CD14-positive monocyte (primary cell): ENCODE data around the gene SCN8A. TPM values are rescaled to one million over a fixed set of nuclear protein-coding genes. Genes with fewer than 3 reads are reported as not detected.

Experiments
- DNase-seq, 3 donors: peaks; one replicate each; pipeline ENCODE4 v3.0.0-alpha.2; 2011 to 2022
- H2AFZ ChIP-seq: 2 replicates; pipeline ENCODE4 v1.6.0; 2012; ENCODE audit warnings: mild to moderate bottlenecking, low read depth, low read length, inconsistent platforms; ENCODE audit not compliant: insufficient read depth, poor library complexity, severe bottlenecking
- H3K27ac ChIP-seq, 2 donors: 1 replicate in 1 of 2; 2 replicates in 1 of 2; pipeline ENCODE4 v1.5.1; 2012 to 2013; ENCODE audit warnings: low read length in 2 of 2, control low read depth in 1 of 2, inconsistent platforms in 1 of 2, low read depth in 1 of 2, mild to moderate bottlenecking in 1 of 2
- H3K27me3 ChIP-seq, 2 donors: one replicate each; pipeline versions ENCODE4 v1.6.0 to v1.6.1; 2011 to 2013; ENCODE audit warnings: low read length in 2 of 2; ENCODE audit not compliant: control insufficient read depth in 2 of 2, insufficient read depth in 2 of 2
- H3K36me3 ChIP-seq, 2 donors: replicated peaks in 1 of 2; 1 replicate in 1 of 2; 2 replicates in 1 of 2; pipeline versions ENCODE4 v1.5.1 to v1.6.1; 2012 to 2013; ENCODE audit warnings: low read length in 2 of 2, control low read depth in 1 of 2, inconsistent platforms in 1 of 2, mild to moderate bottlenecking in 1 of 2; ENCODE audit not compliant: insufficient read depth in 2 of 2, control insufficient read depth in 1 of 2
- H3K4me1 ChIP-seq, 2 donors: 1 replicate in 1 of 2; 2 replicates in 1 of 2; pipeline versions ENCODE4 v1.5.1 to v1.6.1; 2012 to 2013; ENCODE audit warnings: low read length in 2 of 2, control low read depth in 1 of 2, inconsistent platforms in 1 of 2, mild to moderate bottlenecking in 1 of 2, moderate library complexity in 1 of 2; ENCODE audit not compliant: insufficient read depth in 2 of 2, control insufficient read depth in 1 of 2
- H3K4me2 ChIP-seq: replicated peaks from 2 replicates; pipeline ENCODE3; 2012; ENCODE audit warnings: low read length, moderate library complexity, mild to moderate bottlenecking; ENCODE audit not compliant: poor library complexity, severe bottlenecking; ENCODE audit errors: extremely low read depth
- H3K4me3 ChIP-seq, 3 experiments: fragments of 200-600 bp in 1 of 3; sonication (generic) in 1 of 3; replicated peaks in 1 of 3; 1 replicate in 2 of 3; 2 replicates in 1 of 3; pipeline ENCODE4 v1.5.1; 2011 to 2013; ENCODE audit warnings: low read length in 3 of 3, mild to moderate bottlenecking in 3 of 3, control low read depth in 2 of 3, low read depth in 2 of 3, inconsistent platforms in 1 of 3, moderate library complexity in 1 of 3
- H3K79me2 ChIP-seq: 2 replicates; pipeline ENCODE4 v1.6.0; 2012; ENCODE audit warnings: mild to moderate bottlenecking, control low read depth, inconsistent platforms, low read length, moderate library complexity; ENCODE audit not compliant: insufficient read depth
- H3K9ac ChIP-seq: 2 replicates; pipeline ENCODE4 v1.6.0; 2017; ENCODE audit warnings: low read length, mild to moderate bottlenecking; ENCODE audit not compliant: insufficient read depth, poor library complexity, severe bottlenecking
- H3K9me3 ChIP-seq, 2 donors: replicated peaks in 1 of 2; 1 replicate in 1 of 2; 2 replicates in 1 of 2; pipeline versions ENCODE4 v1.5.1 to v1.6.1; 2012 to 2013; ENCODE audit warnings: low read length in 2 of 2, control low read depth in 1 of 2; ENCODE audit not compliant: control insufficient read depth in 1 of 2, insufficient read depth in 1 of 2
- H4K20me1 ChIP-seq: 2 replicates; pipeline ENCODE4 v1.6.0; 2012; ENCODE audit warnings: mild to moderate bottlenecking, low read length, control low read depth, moderate library complexity; ENCODE audit not compliant: insufficient read depth
- H3K27ac Mint-ChIP-seq, 7 donors: one replicate each; pipeline ENCODE4 v1.8.0; 2020; ENCODE audit warnings: mild to moderate bottlenecking in 7 of 7, mixed read lengths in 7 of 7, moderate library complexity in 6 of 7, inconsistent platforms in 2 of 7
- H3K27me3 Mint-ChIP-seq, 3 donors: one replicate each; pipeline ENCODE4 v1.8.0; 2021 to 2022; ENCODE audit warnings: low read depth in 3 of 3, mild to moderate bottlenecking in 3 of 3, mixed read lengths in 3 of 3, moderate library complexity in 3 of 3, inconsistent platforms in 1 of 3
- H3K36me3 Mint-ChIP-seq, 2 donors: one replicate each; pipeline ENCODE4 v1.8.0; 2020; ENCODE audit warnings: mixed read lengths in 2 of 2, inconsistent platforms in 1 of 2, mild to moderate bottlenecking in 1 of 2
- H3K4me1 Mint-ChIP-seq: one replicate; pipeline ENCODE4 v1.8.0; 2020; ENCODE audit warnings: mild to moderate bottlenecking, mixed read lengths
- H3K4me3 Mint-ChIP-seq, 2 donors: one replicate each; pipeline ENCODE4 v1.8.0; 2020; ENCODE audit warnings: mild to moderate bottlenecking in 2 of 2, mixed read lengths in 2 of 2, moderate library complexity in 1 of 2
- H3K9me3 Mint-ChIP-seq, 7 donors: one replicate each; pipeline ENCODE4 v1.8.0; 2020 to 2022; ENCODE audit warnings: mixed read lengths in 7 of 7, mild to moderate bottlenecking in 6 of 7, moderate library complexity in 6 of 7, inconsistent platforms in 2 of 7
- WGBS: methylation state at CpG from one replicate; pipeline ENCODE4 v1.1.5; 2013; ENCODE audit warnings: missing lambda C conversion rate; ENCODE audit not compliant: insufficient coverage; 5-methylcytosine and 5-hydroxymethylcytosine counted together
- intact Hi-C, 2 donors: fragments of 100-400 bp; cut with micrococcal nuclease; formaldehyde crosslinking; loops; one replicate each; pipeline versions ENCODE4 v1.15.0 to v1.15.1; 2023
- polyA plus RNA-seq, 3 donors: library from polyadenylated mRNA; depleted of rRNA in 1 of 3; unstranded in 2 of 3; stranded (reverse) in 1 of 3; fragments of 300-500 nt in 2 of 3; fragments of >200 nt in 1 of 3; fragmentation: Illumina TruSeq in 2 of 3; gene quantifications; 1 replicate in 2 of 3; 2 replicates in 1 of 3; pipeline ENCODE4 v1.2.3, GENCODE V29; 2012 to 2021
- TF ChIP-seq, protein P1 (sequence below): fragments of 200-600 bp; IDR thresholded peaks from one replicate; pipeline ENCODE4 v1.8.0; 2022; ENCODE audit warnings: antibody characterized with exemption, mild to moderate bottlenecking

SCN8A gene
- polyA plus RNA-seq, 3 donors, result 0.03 TPM; not detected in 2

- H3K27ac ChIP-seq, result no peak overlapping the region
- Mint-ChIP-seq H3K36me3 (no peaks in the 10 kb centered on the region), H3K27me3 (peaks cover 1 to 4% (median 3%) of the 10 kb centered on the region in 3 donors), H3K27ac (no peak overlapping the region), H3K4me1 (no peaks in the 10 kb centered on the region), H3K9me3 (no peaks in the 10 kb centered on the region), H3K4me3 (no peak overlapping the region)
- intact Hi-C loops, result no loop called here
- H3K36me3 ChIP-seq, result no peaks in the 10 kb centered on the region
- H3K4me3 ChIP-seq, result no peak overlapping the region
- no peaks in the 10 kb centered on the region for H3K27me3 ChIP-seq
- no peak for DNase-seq
- H3K4me1 ChIP-seq, result no peaks in the 10 kb centered on the region
- no peaks in the 10 kb centered on the region for H4K20me1 ChIP-seq
- no peak overlapping the region for H3K9ac ChIP-seq
- no CpG with 5 or more reads among the region's 7 CpGs for WGBS
- no peak overlapping the region for H3K4me2 ChIP-seq
- TF ChIP-seq, protein P1, sequence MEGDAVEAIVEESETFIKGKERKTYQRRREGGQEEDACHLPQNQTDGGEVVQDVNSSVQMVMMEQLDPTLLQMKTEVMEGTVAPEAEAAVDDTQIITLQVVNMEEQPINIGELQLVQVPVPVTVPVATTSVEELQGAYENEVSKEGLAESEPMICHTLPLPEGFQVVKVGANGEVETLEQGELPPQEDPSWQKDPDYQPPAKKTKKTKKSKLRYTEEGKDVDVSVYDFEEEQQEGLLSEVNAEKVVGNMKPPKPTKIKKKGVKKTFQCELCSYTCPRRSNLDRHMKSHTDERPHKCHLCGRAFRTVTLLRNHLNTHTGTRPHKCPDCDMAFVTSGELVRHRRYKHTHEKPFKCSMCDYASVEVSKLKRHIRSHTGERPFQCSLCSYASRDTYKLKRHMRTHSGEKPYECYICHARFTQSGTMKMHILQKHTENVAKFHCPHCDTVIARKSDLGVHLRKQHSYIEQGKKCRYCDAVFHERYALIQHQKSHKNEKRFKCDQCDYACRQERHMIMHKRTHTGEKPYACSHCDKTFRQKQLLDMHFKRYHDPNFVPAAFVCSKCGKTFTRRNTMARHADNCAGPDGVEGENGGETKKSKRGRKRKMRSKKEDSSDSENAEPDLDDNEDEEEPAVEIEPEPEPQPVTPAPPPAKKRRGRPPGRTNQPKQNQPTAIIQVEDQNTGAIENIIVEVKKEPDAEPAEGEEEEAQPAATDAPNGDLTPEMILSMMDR, result no peak
- no peaks in the 10 kb centered on the region for H3K9me3 ChIP-seq
- H3K79me2 ChIP-seq, result no peaks in the 10 kb centered on the region
- no peak overlapping the region for H2AFZ ChIP-seq
Measured at GRCh38 chr12:51630256-51630880, 39.3 kb downstream of the SCN8A start.

- no peaks in the 10 kb centered on the region for H3K9me3 Mint-ChIP-seq
- H3K4me2 ChIP-seq, result no peak overlapping the region
- H3K4me3 ChIP-seq, result no peak overlapping the region
- H3K27ac Mint-ChIP-seq, result no peak overlapping the region
- H3K27me3 Mint-ChIP-seq, result peaks cover 1 to 4% (median 1%) of the 10 kb centered on the region in 3 donors
- H3K9me3 ChIP-seq, result no peaks in the 10 kb centered on the region
- TF ChIP-seq, protein P1, result no peak
- 100% methylated on average over 2 of the region's 3 CpGs for WGBS
- no peaks in the 10 kb centered on the region for H4K20me1 ChIP-seq
- no peak for DNase-seq
- H3K27me3 ChIP-seq, result no peaks in the 10 kb centered on the region
- intact Hi-C loops, result no loop called here
- H3K4me3 Mint-ChIP-seq, result no peak overlapping the region
- no peak overlapping the region for H3K9ac ChIP-seq
- no peaks in the 10 kb centered on the region for H3K79me2 ChIP-seq
- no peaks in the 10 kb centered on the region for H3K36me3 ChIP-seq
- H2AFZ ChIP-seq, result no peak overlapping the region
- H3K4me1 Mint-ChIP-seq, result no peaks in the 10 kb centered on the region
- H3K4me1 ChIP-seq, result no peaks in the 10 kb centered on the region
- no peak overlapping the region for H3K27ac ChIP-seq
- H3K36me3 Mint-ChIP-seq, result no peaks in the 10 kb centered on the region
Measured at GRCh38 chr12:51630986-51631385, 40.0 kb downstream of the SCN8A start.
